ENCODE measurements around the gene NAT9. TPM values are rescaled to one million over a fixed set of nuclear protein-coding genes. Genes with fewer than 3 reads are reported as not detected.

NAT9 gene
- total and polyA plus RNA-seq, 2 of the 4 experiments (the other 2 are of a cell fraction), result 48.9 to 62.0 TPM

DNA sequence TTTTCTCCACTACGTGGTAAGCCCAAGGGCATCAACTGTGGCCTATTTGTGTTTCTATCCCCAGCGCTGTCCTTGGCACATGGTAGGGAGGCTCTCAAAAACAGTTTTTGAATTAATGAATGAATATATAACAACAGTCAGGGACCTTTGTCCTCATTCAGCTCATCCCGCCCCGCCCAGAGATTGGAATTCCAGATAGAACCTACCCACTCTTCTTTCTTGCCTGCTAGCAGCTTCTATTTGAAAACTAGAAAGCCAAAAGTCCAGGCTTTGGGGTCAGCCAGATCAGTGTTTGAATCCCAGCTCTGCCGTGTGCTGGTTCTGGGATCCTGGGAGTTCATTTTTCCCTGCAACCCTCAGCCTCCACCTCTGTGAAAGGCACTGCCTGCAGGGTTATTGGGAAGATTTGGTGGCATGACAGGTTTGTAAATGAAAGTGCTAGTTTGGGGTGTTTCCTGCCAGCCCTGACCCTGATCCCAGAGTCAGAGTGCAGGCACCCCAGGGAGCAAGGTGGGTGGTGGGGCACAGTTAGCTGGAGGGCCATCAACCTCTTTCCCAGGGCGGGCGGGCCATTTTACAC, 23.2 kb downstream of the NAT9 start:
- no TSS peak for BruUV-seq (replicated peaks)
- Histone ChIP-seq H4K8ac (ENCODE audit: low read depth in 2 of 2, low read length in 2 of 2) (no peak overlapping the region), H2BK5ac (ENCODE audit: low read depth, low read length, poor library complexity, severe bottlenecking) (no peak overlapping the region), H3K4ac (ENCODE audit: low read depth, low read length) (no peak overlapping the region), H2AK5ac (ENCODE audit: low read depth, low read length) (no peak overlapping the region), H3K27ac (ENCODE audit: insufficient read depth, low read length) (no peak overlapping the region), H3K9me1 (ENCODE audit: insufficient read depth, low read length) (peaks cover 3% of the 10 kb centered on the region), H2BK15ac (ENCODE audit: low read depth, low read length) (no peak overlapping the region), H3K18ac (ENCODE audit: low read depth, low read length) (no peak overlapping the region), H2BK120ac (ENCODE audit: low read depth, low read length) (no peak overlapping the region), H3K14ac (replicated peaks; ENCODE audit: low read depth, low read length) (no peak overlapping the region), H4K91ac (ENCODE audit: insufficient read depth, low read depth, low read length) (no peak overlapping the region), H3K56ac (ENCODE audit: extremely low read depth, insufficient read depth, low read length) (no peak overlapping the region), H3K4me1 (ENCODE audit: control insufficient read depth, insufficient read depth, low read length) (peaks cover 8% of the 10 kb centered on the region; the same call in 1 of the 2 replicates), H4K5ac (ENCODE audit: low read depth, low read length) (no peak overlapping the region), H4K20me1 (ENCODE audit: insufficient read depth, low read length) (peaks cover 4% of the 10 kb centered on the region; the same call in 1 of the 2 replicates), H3K9ac (ENCODE audit: low read depth, low read length) (no peak overlapping the region), H2BK20ac (ENCODE audit: low read depth, low read length) (no peak overlapping the region), H3K4me3 (ENCODE audit: insufficient read depth, low read depth, low read length) (no peak overlapping the region), H2AK9ac (replicated peaks; ENCODE audit: low read depth, low read length, poor library complexity) (no peak overlapping the region), H3K79me1 (ENCODE audit: low read depth in 1 of 2, low read length in 2 of 2) (peaks cover 6 to 22% of the 10 kb centered on the region in 2 experiments), H3K9me3 (ENCODE audit: control insufficient read depth, insufficient read depth, low read length) (no peaks in the 10 kb centered on the region), H3K27me3 (ENCODE audit: control insufficient read depth, insufficient read depth, low read length) (no peaks in the 10 kb centered on the region), H3K4me2 (ENCODE audit: low read depth, low read length) (no peak overlapping the region), H2AFZ (replicated peaks; ENCODE audit: low read length, poor library complexity) (no peak overlapping the region), H3K36me3 (ENCODE audit: control insufficient read depth, insufficient read depth, low read length) (no peaks in the 10 kb centered on the region), H3K23ac (ENCODE audit: low read depth, low read length) (no peak overlapping the region)
- intact Hi-C loops (cut with micrococcal nuclease) (no loop called here), in situ Hi-C loops (cut with MboI; ENCODE audit: low sequenced_read_pairs) (no loop called here), dilution Hi-C loops (cut with HindIII; ENCODE audit: low sequenced_read_pairs, unreplicated experiment) (no loop called here)
- ChIA-PET CTCF (interaction anchor here (0.6 kb wide), 1 partner anchor 568 kb away, joined by 3 read pairs; no protein-coding TSS in a partner anchor), POLR2A (ENCODE audit: unreplicated experiment) (no interaction called here)
- no peak for ATAC-seq (ENCODE audit: low read depth)
- 80% methylated on average over 1 of the region's 7 CpGs; no CpG with 5 or more reads in 1 of the 2 experiments for WGBS, 2 experiments (ENCODE audit: extremely low coverage in 2 of 2, insufficient read length in 1 of 2)
- DNase-seq, result no peak
- TF ChIP-seq POLR2A (IDR thresholded peaks at IDR 0.05; ENCODE audit: low read depth, low read length), result no peak
- no peak for TF ChIP-seq SMC3 (IDR thresholded peaks at IDR 0.05; ENCODE audit: low read depth, low read length)
- TF ChIP-seq CEBPB (IDR thresholded peaks at IDR 0.05; ENCODE audit: low read depth, low read length), result no peak
- no peak for TF ChIP-seq RFX5 (IDR thresholded peaks at IDR 0.05; ENCODE audit: low read depth, low read length)
- no peak for TF ChIP-seq BHLHE40 (IDR thresholded peaks at IDR 0.05; ENCODE audit: low read depth, low read length)
- no peak for TF ChIP-seq MAFK (IDR thresholded peaks at IDR 0.05; ENCODE audit: low read depth, low read length)
- TF ChIP-seq, protein P1, sequence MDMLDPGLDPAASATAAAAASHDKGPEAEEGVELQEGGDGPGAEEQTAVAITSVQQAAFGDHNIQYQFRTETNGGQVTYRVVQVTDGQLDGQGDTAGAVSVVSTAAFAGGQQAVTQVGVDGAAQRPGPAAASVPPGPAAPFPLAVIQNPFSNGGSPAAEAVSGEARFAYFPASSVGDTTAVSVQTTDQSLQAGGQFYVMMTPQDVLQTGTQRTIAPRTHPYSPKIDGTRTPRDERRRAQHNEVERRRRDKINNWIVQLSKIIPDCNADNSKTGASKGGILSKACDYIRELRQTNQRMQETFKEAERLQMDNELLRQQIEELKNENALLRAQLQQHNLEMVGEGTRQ (IDR thresholded peaks at IDR 0.05; ENCODE audit: low read depth, low read length), result no peak
- TF ChIP-seq, protein P2, sequence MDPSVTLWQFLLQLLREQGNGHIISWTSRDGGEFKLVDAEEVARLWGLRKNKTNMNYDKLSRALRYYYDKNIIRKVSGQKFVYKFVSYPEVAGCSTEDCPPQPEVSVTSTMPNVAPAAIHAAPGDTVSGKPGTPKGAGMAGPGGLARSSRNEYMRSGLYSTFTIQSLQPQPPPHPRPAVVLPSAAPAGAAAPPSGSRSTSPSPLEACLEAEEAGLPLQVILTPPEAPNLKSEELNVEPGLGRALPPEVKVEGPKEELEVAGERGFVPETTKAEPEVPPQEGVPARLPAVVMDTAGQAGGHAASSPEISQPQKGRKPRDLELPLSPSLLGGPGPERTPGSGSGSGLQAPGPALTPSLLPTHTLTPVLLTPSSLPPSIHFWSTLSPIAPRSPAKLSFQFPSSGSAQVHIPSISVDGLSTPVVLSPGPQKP (IDR thresholded peaks at IDR 0.05; ENCODE audit: borderline replicate concordance, low read depth, low read length), result no peak
- TF ChIP-seq RCOR1 (IDR thresholded peaks at IDR 0.05; ENCODE audit: insufficient replicate concordance, low read length), result no peak
- TF ChIP-seq, protein P3, sequence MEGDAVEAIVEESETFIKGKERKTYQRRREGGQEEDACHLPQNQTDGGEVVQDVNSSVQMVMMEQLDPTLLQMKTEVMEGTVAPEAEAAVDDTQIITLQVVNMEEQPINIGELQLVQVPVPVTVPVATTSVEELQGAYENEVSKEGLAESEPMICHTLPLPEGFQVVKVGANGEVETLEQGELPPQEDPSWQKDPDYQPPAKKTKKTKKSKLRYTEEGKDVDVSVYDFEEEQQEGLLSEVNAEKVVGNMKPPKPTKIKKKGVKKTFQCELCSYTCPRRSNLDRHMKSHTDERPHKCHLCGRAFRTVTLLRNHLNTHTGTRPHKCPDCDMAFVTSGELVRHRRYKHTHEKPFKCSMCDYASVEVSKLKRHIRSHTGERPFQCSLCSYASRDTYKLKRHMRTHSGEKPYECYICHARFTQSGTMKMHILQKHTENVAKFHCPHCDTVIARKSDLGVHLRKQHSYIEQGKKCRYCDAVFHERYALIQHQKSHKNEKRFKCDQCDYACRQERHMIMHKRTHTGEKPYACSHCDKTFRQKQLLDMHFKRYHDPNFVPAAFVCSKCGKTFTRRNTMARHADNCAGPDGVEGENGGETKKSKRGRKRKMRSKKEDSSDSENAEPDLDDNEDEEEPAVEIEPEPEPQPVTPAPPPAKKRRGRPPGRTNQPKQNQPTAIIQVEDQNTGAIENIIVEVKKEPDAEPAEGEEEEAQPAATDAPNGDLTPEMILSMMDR (conservative IDR thresholded peaks at IDR 0.05; ENCODE audit: low read depth, low read length), result no peak
- no peak for TF ChIP-seq MAZ (IDR thresholded peaks at IDR 0.05; ENCODE audit: borderline replicate concordance, low read depth, low read length)

All from IMR-90 (cell line).